Astrocyte of the cerebellum (primary cell): ENCODE data around the gene VPS51.

Experiments used
- DNase-seq: peaks from one replicate; pipeline ENCODE4 v3.0.0-alpha.2; 2011; ENCODE audit warnings: low read depth
- H3K4me3 ChIP-seq: 2 replicates; pipeline ENCODE4 v1.5.1; 2011; ENCODE audit warnings: mild to moderate bottlenecking, low read depth, low read length, moderate library complexity
- CTCF ChIP-seq: IDR thresholded peaks from 2 replicates; pipeline ENCODE4 v1.5.1; 2012; ENCODE audit warnings: low read length, low read depth, moderate library complexity, mild to moderate bottlenecking; ENCODE audit errors: missing control alignments
- in situ Hi-C: cut with HindIII; loops from 2 replicates; pipeline ENCODE4 v1.10.0; 2017; ENCODE audit warnings: low sequenced_read_pairs

The VPS51 gene

GRCh38 chr11:65110354-65110861 lies 14.4 kb downstream of the VPS51 start:
- peak; percentile 98 for TF ChIP-seq CTCF
- in situ Hi-C loops = no loop called here
- peak; percentile 48 for DNase-seq
- no peak overlapping the region for H3K4me3 ChIP-seq

GRCh38 chr11:65111159-65111743 lies 15.2 kb downstream of the VPS51 start:
- no peak for TF ChIP-seq CTCF
- peak overlapping the region; percentile 56 for H3K4me3 ChIP-seq
- in situ Hi-C loops = no loop called here
- DNase-seq = no peak

- in situ Hi-C loops = no loop called here
- DNase-seq = peak; percentile 70
- peak within 1 kb of the TSS; percentile 56 for H3K4me3 ChIP-seq
- no peak for TF ChIP-seq CTCF
Measured at GRCh38 chr11:65111744-65112545, 15.9 kb downstream of the VPS51 start, which contains the start of gene TM7SF2. TM7SF2 (plus strand) TSS chr11:65111872; CDS start chr11:65112016, 144 bp downstream.

- peak; percentile 84 for TF ChIP-seq CTCF
- in situ Hi-C loops = no loop called here
- H3K4me3 ChIP-seq = peak overlapping the region; percentile 56
- no peak for DNase-seq
Measured at GRCh38 chr11:65112546-65113360, 16.7 kb downstream of the VPS51 start.

GRCh38 chr11:65113361-65113756 lies 17.3 kb downstream of the VPS51 start:
- in situ Hi-C loops = no loop called here
- peak overlapping the region; percentile 56 for H3K4me3 ChIP-seq
- no peak for DNase-seq
- TF ChIP-seq CTCF = no peak

- in situ Hi-C loops = no loop called here
- DNase-seq = no peak
- H3K4me3 ChIP-seq = no peak overlapping the region
- TF ChIP-seq CTCF = no peak
Measured at GRCh38 chr11:65113839-65114238, 17.8 kb downstream of the VPS51 start.
